Stomach (tissue), 9 donors: ENCODE data around the gene ANO7. TPM values are rescaled to one million over a fixed set of nuclear protein-coding genes. Genes with fewer than 3 reads are reported as not detected.

ENCODE experiments used
- DNase-seq, 2 donors: peaks; one replicate each; pipeline versions ENCODE4 v3.0.0 to v3.0.0-alpha.2; 2013 to 2019
- H3K27ac ChIP-seq, 5 donors: fragments of 200-600 bp in 4 of 5; sonication (generic) in 4 of 5; one replicate each; pipeline ENCODE4 v1.5.1; 2013 to 2019; ENCODE audit warnings: mild to moderate bottlenecking in 1 of 5, moderate library complexity in 1 of 5
- H3K27me3 ChIP-seq, 3 donors: fragments of 200-600 bp; sonication (generic); one replicate each; pipeline ENCODE4 v1.5.1; 2017 to 2019; ENCODE audit warnings: mixed run types in 1 of 3
- H3K36me3 ChIP-seq, 4 donors: fragments of 200-600 bp; sonication (generic); 1 replicate in 3 of 4; 2 replicates in 1 of 4; pipeline ENCODE4 v1.5.1; 2016 to 2019
- H3K4me1 ChIP-seq, 4 donors: fragments of 200-600 bp; sonication (generic); one replicate each; pipeline ENCODE4 v1.5.1; 2016 to 2019
- H3K4me3 ChIP-seq, 4 donors: fragments of 200-600 bp; sonication (generic) in 3 of 4; one replicate each; pipeline ENCODE4 v1.5.1; 2016 to 2019; ENCODE audit warnings: mild to moderate bottlenecking in 1 of 4
- H3K9me3 ChIP-seq, 4 donors: fragments of 200-600 bp; sonication (generic); one replicate each; pipeline ENCODE4 v1.5.1; 2016 to 2019
- EP300 ChIP-seq: sonication (generic); formaldehyde crosslinking; IDR thresholded peaks from one replicate; pipeline ENCODE4 v1.6.1; 2017; ENCODE audit warnings: antibody characterized with exemption
- POLR2A ChIP-seq, 4 donors: fragments of 450-650 bp; IDR thresholded peaks; one replicate each; pipeline ENCODE4 v1.6.1; 2016; ENCODE audit warnings: antibody characterized with exemption in 4 of 4, control low read depth in 2 of 4, mild to moderate bottlenecking in 1 of 4, moderate library complexity in 1 of 4
- POLR2AphosphoS5 ChIP-seq, 3 donors: sonication (generic); formaldehyde crosslinking; IDR thresholded peaks; one replicate each; pipeline ENCODE4 v1.6.1; 2016; ENCODE audit warnings: antibody characterized with exemption in 3 of 3
- WGBS, 5 donors: extraction: QIAGEN DNeasy Blood & Tissue Kit in 3 of 5; methylation state at CpG; one replicate each; pipeline versions ENCODE4 v1.1.5 to v1.1.7; 2013 to 2018; 5-methylcytosine and 5-hydroxymethylcytosine counted together
- intact Hi-C: fragments of 100-400 bp; cut with DNase I; formaldehyde crosslinking; loops from one replicate; pipeline ENCODE4 v1.15.1; 2023; ENCODE audit warnings: low total_unique reads
- polyA plus RNA-seq, 3 donors: library from polyadenylated mRNA; stranded (reverse); fragments of 200-250 nt; gene quantifications; one replicate each; pipeline ENCODE4 v1.2.3, GENCODE V29; 2013
- total RNA-seq, 5 donors: library from RNA; depleted of rRNA; stranded (reverse); fragments of >200 nt; gene quantifications; one replicate each; pipeline versions ENCODE4 v1.1.0 to v1.2.3, GENCODE V29; 2014 to 2016
- TF ChIP-seq, protein P1 (sequence below), 7 experiments: fragments of 450-650 bp in 4 of 7; fragments of 200-600 bp in 3 of 7; sonication (generic) in 3 of 7; IDR thresholded peaks; one replicate each; pipeline ENCODE4 v1.5.1; 2016 to 2019; ENCODE audit warnings: antibody characterized with exemption in 7 of 7, control low read depth in 2 of 7, mild to moderate bottlenecking in 1 of 7
- donor health status: healthy with polysubstance abuse.
- donor health status: Bipolar disorder and iron deficiency.
- donor health status: healthy.

ANO7 gene
- total and polyA plus RNA-seq, 8 donors: 0.48 to 138 (median 5.6) TPM

DNA sequence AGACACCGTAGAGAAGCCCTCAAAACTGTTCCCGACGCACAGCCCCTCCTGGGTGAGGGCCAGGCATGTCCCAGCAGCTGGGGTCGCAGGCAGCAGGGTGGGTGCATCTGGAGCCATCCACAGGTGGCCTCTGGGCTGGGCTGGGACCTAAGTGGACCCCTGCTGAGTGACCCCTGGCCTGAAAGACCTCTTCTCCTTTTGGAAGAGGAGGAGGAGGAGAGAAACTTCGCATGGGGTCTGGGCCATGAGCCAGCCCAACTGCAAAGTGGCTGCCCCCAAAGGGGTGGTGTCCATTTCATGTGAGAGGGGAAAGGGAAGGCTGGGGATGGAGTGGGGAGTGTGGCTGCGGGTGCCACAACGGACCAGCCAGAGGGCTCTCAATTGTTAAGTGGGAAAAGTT lies 25.1 kb downstream of the ANO7 start:
- H3K4me1 ChIP-seq: peaks cover 5 to 13% (median 10%) of the 10 kb centered on the region in 4 donors
- TF ChIP-seq POLR2AphosphoS5 (IDR thresholded peaks at IDR 0.05) (no peak), EP300 (no peak), POLR2A (IDR thresholded peaks at IDR 0.05) (no peak)
- TF ChIP-seq, protein P1, sequence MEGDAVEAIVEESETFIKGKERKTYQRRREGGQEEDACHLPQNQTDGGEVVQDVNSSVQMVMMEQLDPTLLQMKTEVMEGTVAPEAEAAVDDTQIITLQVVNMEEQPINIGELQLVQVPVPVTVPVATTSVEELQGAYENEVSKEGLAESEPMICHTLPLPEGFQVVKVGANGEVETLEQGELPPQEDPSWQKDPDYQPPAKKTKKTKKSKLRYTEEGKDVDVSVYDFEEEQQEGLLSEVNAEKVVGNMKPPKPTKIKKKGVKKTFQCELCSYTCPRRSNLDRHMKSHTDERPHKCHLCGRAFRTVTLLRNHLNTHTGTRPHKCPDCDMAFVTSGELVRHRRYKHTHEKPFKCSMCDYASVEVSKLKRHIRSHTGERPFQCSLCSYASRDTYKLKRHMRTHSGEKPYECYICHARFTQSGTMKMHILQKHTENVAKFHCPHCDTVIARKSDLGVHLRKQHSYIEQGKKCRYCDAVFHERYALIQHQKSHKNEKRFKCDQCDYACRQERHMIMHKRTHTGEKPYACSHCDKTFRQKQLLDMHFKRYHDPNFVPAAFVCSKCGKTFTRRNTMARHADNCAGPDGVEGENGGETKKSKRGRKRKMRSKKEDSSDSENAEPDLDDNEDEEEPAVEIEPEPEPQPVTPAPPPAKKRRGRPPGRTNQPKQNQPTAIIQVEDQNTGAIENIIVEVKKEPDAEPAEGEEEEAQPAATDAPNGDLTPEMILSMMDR (IDR thresholded peaks at IDR 0.05): no peak
- no peak overlapping the region for H3K27ac ChIP-seq
- no peaks in the 10 kb centered on the region for H3K9me3 ChIP-seq
- intact Hi-C loops: no loop called here
- 66 to 80% (median 67%) methylated on average over 7 of the region's 7 CpGs for WGBS, 5 donors
- no peaks in the 10 kb centered on the region for H3K36me3 ChIP-seq
- no peaks in the 10 kb centered on the region for H3K27me3 ChIP-seq
- H3K4me3 ChIP-seq: no peak overlapping the region
- no peak for DNase-seq

DNA sequence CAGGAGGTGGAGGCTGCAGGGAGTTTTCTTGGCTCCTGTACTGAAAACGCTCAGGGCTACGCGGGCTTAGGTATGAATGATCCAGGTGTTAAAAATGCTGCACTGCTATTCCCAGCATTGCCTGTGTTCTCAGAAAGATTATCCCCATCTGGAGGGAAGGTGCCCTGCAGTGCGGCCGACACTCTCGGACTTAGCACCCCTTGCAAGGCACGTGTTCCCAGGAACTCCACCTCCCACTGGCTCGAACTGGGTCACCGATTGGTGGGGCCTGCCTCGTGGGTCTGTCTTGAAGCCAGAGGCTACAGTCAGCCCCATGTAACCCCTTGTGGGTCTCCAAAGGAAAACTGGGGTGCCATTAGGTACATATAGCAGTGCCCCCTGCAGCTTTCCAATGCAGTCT lies 25.7 kb downstream of the ANO7 start:
- Histone ChIP-seq H3K36me3 (no peaks in the 10 kb centered on the region), H3K9me3 (no peaks in the 10 kb centered on the region), H3K27me3 (no peaks in the 10 kb centered on the region), H3K4me1 (peaks cover 9 to 19% (median 17%) of the 10 kb centered on the region in 4 donors), H3K27ac (no peak overlapping the region), H3K4me3 (no peak overlapping the region)
- intact Hi-C loops: no loop called here
- 49 to 67% (median 59%) methylated on average over 3 to 10 of the region's 10 CpGs for WGBS, 5 donors
- no peak for DNase-seq
- TF ChIP-seq EP300: no peak
- TF ChIP-seq, protein P1 (IDR thresholded peaks at IDR 0.05): no peak
- TF ChIP-seq POLR2A (IDR thresholded peaks at IDR 0.05): no peak
- no peak for TF ChIP-seq POLR2AphosphoS5 (IDR thresholded peaks at IDR 0.05)

DNA sequence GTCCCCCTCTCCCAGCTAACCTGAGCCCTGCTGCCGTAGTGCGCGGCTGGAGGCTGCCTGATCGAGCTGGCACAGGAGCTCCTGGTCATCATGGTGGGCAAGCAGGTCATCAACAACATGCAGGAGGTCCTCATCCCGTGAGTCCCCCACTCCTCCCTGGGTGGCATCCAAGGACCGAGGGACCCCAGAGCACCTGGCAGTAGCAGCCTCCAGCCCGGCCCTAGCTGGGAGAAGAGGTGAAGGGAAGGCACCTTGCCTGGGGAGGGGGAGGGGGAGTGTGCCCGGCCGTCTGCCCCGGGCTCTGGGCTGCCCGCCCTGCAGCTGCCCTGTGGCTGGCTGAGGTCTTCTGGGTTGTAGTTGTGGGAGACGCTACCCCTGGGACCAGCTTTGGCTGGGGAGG lies 26.3 kb downstream of the ANO7 start:
- intact Hi-C loops: no loop called here
- Histone ChIP-seq H3K4me1 (peaks cover 9 to 22% (median 19%) of the 10 kb centered on the region in 4 donors), H3K9me3 (no peaks in the 10 kb centered on the region), H3K36me3 (no peaks in the 10 kb centered on the region), H3K27ac (no peak overlapping the region), H3K4me3 (no peak overlapping the region), H3K27me3 (no peaks in the 10 kb centered on the region)
- DNase-seq: no peak
- TF ChIP-seq POLR2A (IDR thresholded peaks at IDR 0.05) (no peak), EP300 (no peak), POLR2AphosphoS5 (IDR thresholded peaks at IDR 0.05) (no peak)
- TF ChIP-seq, protein P1 (IDR thresholded peaks at IDR 0.05): no peak
- 69 to 87% (median 83%) methylated on average over 5 to 12 of the region's 12 CpGs for WGBS, 5 donors

DNA sequence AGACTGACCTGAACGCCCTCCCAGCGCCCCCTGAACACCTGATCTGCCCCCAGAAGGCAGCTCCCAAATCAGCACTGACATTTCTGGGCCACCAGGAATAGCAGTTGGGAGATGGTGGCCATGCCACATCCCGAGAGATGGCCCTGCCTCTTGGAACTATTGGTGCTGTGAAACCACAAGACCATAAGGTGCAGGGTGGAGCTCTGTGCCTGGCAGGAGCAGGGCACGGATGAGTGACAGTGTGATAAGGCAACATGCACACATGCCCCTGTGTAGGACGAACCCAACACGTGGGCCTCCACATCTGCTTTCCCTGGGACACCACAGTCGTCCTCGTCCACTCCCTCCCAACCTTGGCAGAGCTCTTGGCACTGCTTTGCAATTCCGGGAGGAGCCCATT lies 26.9 kb downstream of the ANO7 start:
- Histone ChIP-seq H3K4me3 (no peak overlapping the region), H3K27me3 (no peaks in the 10 kb centered on the region), H3K4me1 (peaks cover 9 to 22% (median 19%) of the 10 kb centered on the region in 4 donors), H3K27ac (no peak overlapping the region), H3K36me3 (no peaks in the 10 kb centered on the region), H3K9me3 (no peaks in the 10 kb centered on the region)
- 43 to 76% (median 45%) methylated on average over 3 to 9 of the region's 9 CpGs for WGBS, 5 donors
- no peak for DNase-seq
- no peak for TF ChIP-seq POLR2A (IDR thresholded peaks at IDR 0.05)
- TF ChIP-seq, protein P1 (IDR thresholded peaks at IDR 0.05): no peak
- TF ChIP-seq EP300: no peak
- TF ChIP-seq POLR2AphosphoS5 (IDR thresholded peaks at IDR 0.05): no peak
- intact Hi-C loops: no loop called here
